Measurements from ENCODE around the gene ATP2A2. TPM values are rescaled to one million over a fixed set of nuclear protein-coding genes. Genes with fewer than 3 reads are reported as not detected.

The ATP2A2 gene
- total and polyA plus RNA-seq, 12 donors, result 316 to 4,750 (median 1,535) TPM

DNA sequence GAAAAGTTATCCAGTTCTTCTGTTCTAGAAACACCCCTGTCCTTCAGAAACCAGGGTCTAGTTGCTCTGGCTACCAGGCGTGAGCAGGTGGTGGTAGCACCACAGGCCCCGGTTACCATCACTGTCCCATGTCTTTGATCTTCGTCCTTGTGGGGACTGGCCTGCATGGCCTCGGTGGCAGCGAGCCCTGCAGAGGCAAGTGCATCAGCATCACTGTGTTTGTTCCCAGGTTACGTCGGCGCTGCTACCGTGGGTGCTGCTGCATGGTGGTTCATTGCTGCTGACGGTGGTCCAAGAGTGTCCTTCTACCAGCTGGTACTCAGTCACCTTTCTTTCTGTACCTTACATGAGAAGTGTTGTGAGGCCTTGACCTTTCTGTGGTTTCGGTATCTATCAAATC is 63.6 kb downstream of the ATP2A2 start:
- peaks cover 0 to 30% (median 13%) of the 10 kb centered on the region in 9 donors for H3K4me1 ChIP-seq
- H3K9me3 ChIP-seq, result no peaks in the 10 kb centered on the region
- peak overlapping the region in 2 of 10 donors; percentile 0 to 18 for H3K27ac ChIP-seq
- no peaks in the 10 kb centered on the region for H3K27me3 ChIP-seq
- no peak overlapping the region for H3K4me3 ChIP-seq
- TF ChIP-seq, protein P1, sequence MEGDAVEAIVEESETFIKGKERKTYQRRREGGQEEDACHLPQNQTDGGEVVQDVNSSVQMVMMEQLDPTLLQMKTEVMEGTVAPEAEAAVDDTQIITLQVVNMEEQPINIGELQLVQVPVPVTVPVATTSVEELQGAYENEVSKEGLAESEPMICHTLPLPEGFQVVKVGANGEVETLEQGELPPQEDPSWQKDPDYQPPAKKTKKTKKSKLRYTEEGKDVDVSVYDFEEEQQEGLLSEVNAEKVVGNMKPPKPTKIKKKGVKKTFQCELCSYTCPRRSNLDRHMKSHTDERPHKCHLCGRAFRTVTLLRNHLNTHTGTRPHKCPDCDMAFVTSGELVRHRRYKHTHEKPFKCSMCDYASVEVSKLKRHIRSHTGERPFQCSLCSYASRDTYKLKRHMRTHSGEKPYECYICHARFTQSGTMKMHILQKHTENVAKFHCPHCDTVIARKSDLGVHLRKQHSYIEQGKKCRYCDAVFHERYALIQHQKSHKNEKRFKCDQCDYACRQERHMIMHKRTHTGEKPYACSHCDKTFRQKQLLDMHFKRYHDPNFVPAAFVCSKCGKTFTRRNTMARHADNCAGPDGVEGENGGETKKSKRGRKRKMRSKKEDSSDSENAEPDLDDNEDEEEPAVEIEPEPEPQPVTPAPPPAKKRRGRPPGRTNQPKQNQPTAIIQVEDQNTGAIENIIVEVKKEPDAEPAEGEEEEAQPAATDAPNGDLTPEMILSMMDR (IDR thresholded peaks at IDR 0.05), result no peak
- intact Hi-C loops (cut with DNase I), result loop anchor here in 1 of 10 donors (10.0 kb wide), 1 partner anchor 240 kb away; no protein-coding TSS in a partner anchor
- 88 to 89% methylated on average over 11 of the region's 11 CpGs for WGBS, 2 donors
- peaks cover 4 to 100% (median 94%) of the 10 kb centered on the region in 9 donors for H3K36me3 ChIP-seq
- ATAC-seq, result peak in 1 of 8 donors; percentile 10
- DNase-seq, result no peak

DNA sequence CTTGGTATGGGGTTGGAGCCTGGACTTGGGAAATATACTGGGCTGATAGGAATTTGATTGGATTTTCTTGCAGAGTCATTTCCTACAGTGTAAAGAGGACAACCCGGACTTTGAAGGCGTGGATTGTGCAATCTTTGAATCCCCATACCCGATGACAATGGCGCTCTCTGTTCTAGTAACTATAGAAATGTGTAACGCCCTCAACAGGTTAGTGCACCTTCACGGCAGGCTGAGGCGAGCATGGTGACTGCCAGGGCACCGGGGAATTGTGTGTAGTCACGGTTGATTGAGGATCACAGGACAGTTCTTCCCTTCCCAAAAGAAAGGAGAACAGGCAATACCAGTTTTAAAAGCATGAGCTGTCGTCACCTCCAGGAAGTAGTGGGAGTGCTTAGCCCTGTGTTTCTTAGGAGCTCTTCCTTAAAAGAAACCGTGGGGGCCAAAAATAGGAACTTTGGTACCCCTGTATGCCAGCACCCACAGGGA is 64.2 kb downstream of the ATP2A2 start:
- ATAC-seq, result peak in 4 of 8 donors; percentile 4 to 37 (median 10)
- WGBS, 2 donors, result 73 to 74% methylated on average over 11 of the region's 11 CpGs
- Histone ChIP-seq H3K9me3 (no peaks in the 10 kb centered on the region), H3K36me3 (peaks cover 4 to 100% (median 92%) of the 10 kb centered on the region in 9 donors), H3K27me3 (no peaks in the 10 kb centered on the region), H3K4me3 (no peak overlapping the region), H3K4me1 (peaks cover 0 to 35% (median 10%) of the 10 kb centered on the region in 9 donors), H3K27ac (peak overlapping the region in 3 of 10 donors; percentile 0 to 18 (median 7))
- intact Hi-C loops (cut with DNase I), result loop anchor here in 1 of 10 donors (10.0 kb wide), 1 partner anchor 240 kb away; no protein-coding TSS in a partner anchor
- TF ChIP-seq, protein P1 (IDR thresholded peaks at IDR 0.05), result no peak
- DNase-seq, result no peak

DNA sequence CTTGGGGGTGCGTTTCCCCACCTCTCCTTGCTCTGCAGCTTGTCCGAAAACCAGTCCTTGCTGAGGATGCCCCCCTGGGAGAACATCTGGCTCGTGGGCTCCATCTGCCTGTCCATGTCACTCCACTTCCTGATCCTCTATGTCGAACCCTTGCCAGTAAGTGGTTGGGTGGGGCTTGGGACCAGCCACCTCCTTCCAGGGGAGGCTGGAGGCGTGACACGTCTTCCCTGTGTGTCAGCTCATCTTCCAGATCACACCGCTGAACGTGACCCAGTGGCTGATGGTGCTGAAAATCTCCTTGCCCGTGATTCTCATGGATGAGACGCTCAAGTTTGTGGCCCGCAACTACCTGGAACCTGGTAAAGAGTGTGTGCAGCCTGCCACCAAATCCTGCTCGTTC is 64.9 kb downstream of the ATP2A2 start:
- Histone ChIP-seq H3K9me3 (no peaks in the 10 kb centered on the region), H3K4me1 (peaks cover 0 to 36% (median 10%) of the 10 kb centered on the region in 9 donors), H3K27ac (peak overlapping the region in 1 of 10 donors; percentile 7), H3K36me3 (peaks cover 4 to 100% (median 85%) of the 10 kb centered on the region in 9 donors), H3K4me3 (no peak overlapping the region), H3K27me3 (no peaks in the 10 kb centered on the region)
- TF ChIP-seq, protein P1 (IDR thresholded peaks at IDR 0.05), result no peak
- 64 to 75% methylated on average over 12 of the region's 12 CpGs for WGBS, 2 donors
- DNase-seq (no peak), ATAC-seq (no peak)
- intact Hi-C loops (cut with DNase I), result loop anchor here in 1 of 10 donors (10.0 kb wide), 1 partner anchor 241 kb away; no protein-coding TSS in a partner anchor

DNA sequence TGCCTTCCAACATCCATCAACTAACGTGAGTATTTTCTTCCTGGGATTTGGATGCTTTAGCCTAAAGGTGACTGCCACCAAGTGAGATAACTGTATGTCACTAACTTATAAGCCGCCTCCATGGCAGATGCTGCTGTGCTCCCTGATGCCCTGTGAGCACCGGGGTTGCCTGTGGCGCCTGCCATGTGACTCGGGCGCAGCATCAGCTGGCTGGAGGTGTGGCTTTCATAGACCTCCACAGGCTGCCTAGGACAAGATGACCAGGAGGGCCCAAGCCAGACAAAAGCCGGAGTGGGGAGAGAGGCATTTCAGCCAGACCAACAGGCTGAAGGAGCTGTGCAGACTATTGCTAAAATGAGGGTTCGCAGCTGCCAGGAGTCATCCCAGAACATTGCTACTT is 66.7 kb downstream of the ATP2A2 start:
- ATAC-seq, result no peak
- Histone ChIP-seq H3K36me3 (peaks cover 4 to 98% (median 72%) of the 10 kb centered on the region in 9 donors), H3K4me1 (peaks cover 0 to 36% (median 10%) of the 10 kb centered on the region in 9 donors), H3K9me3 (no peaks in the 10 kb centered on the region), H3K27ac (no peak overlapping the region), H3K4me3 (no peak overlapping the region), H3K27me3 (no peaks in the 10 kb centered on the region)
- TF ChIP-seq, protein P1 (IDR thresholded peaks at IDR 0.05), result no peak
- no peak for DNase-seq
- 82 to 88% methylated on average over 8 of the region's 8 CpGs for WGBS, 2 donors
- intact Hi-C loops (cut with DNase I), result loop anchor here in 1 of 10 donors (10.0 kb wide), 1 partner anchor 243 kb away; no protein-coding TSS in a partner anchor

Data from heart right ventricle (tissue), 16 donors.